ENCODE measurements around the gene ZBTB42. TPM values are rescaled to one million over a fixed set of nuclear protein-coding genes. Genes with fewer than 3 reads are reported as not detected.

The ZBTB42 gene
- total RNA-seq, 1 experiment from 2014 or later: 1.0 TPM

DNA sequence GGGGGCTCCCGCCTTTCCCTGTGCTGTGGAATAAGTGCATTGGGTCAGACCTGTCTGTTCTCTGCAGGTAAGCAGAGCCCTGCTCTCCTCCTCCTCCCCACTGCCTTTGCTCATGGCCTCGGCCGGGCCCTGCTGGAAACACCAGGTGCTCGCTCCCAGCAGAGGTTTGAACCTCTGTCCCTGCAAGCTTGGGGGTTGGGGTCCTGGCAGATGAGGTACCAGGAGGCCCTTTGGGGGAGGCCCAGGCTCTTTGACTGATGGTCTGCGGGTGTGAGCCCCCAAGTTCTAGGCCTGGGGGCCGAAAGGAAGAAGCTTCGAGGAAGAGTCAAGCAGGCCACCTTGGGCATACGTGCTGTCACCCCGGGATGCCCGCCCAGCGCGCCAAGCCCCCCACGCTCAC is 42.1 kb downstream of the ZBTB42 start:
- ChIA-PET POLR2A (no interaction called here), CTCF (interaction anchor here (0.6 to 0.8 kb wide), 3 partner anchors 40 to 243 kb away, joined by 3 to 4 read pairs (median 3); no protein-coding TSS in a partner anchor)
- Mint-ChIP-seq H3K27ac (ENCODE audit: low read depth, unreplicated experiment) (no peak overlapping the region), H3K36me3 (ENCODE audit: insufficient read depth, unreplicated experiment) (no peaks in the 10 kb centered on the region), H3K27me3 (ENCODE audit: insufficient read depth, unreplicated experiment) (peaks cover 53% of the 10 kb centered on the region), H3K4me1 (ENCODE audit: insufficient read depth, unreplicated experiment) (no peaks in the 10 kb centered on the region), H3K9me3 (ENCODE audit: unreplicated experiment) (peaks cover 6% of the 10 kb centered on the region), H3K4me3 (ENCODE audit: unreplicated experiment) (no peak overlapping the region)
- DNase-seq (ENCODE audit: unreplicated experiment): no peak
- TF ChIP-seq, protein P1, sequence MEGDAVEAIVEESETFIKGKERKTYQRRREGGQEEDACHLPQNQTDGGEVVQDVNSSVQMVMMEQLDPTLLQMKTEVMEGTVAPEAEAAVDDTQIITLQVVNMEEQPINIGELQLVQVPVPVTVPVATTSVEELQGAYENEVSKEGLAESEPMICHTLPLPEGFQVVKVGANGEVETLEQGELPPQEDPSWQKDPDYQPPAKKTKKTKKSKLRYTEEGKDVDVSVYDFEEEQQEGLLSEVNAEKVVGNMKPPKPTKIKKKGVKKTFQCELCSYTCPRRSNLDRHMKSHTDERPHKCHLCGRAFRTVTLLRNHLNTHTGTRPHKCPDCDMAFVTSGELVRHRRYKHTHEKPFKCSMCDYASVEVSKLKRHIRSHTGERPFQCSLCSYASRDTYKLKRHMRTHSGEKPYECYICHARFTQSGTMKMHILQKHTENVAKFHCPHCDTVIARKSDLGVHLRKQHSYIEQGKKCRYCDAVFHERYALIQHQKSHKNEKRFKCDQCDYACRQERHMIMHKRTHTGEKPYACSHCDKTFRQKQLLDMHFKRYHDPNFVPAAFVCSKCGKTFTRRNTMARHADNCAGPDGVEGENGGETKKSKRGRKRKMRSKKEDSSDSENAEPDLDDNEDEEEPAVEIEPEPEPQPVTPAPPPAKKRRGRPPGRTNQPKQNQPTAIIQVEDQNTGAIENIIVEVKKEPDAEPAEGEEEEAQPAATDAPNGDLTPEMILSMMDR (IDR thresholded peaks at IDR 0.05; ENCODE audit: unreplicated experiment): no peak
- BruUV-seq (replicated peaks): no TSS peak
- intact Hi-C loops (cut with micrococcal nuclease): no loop called here

DNA sequence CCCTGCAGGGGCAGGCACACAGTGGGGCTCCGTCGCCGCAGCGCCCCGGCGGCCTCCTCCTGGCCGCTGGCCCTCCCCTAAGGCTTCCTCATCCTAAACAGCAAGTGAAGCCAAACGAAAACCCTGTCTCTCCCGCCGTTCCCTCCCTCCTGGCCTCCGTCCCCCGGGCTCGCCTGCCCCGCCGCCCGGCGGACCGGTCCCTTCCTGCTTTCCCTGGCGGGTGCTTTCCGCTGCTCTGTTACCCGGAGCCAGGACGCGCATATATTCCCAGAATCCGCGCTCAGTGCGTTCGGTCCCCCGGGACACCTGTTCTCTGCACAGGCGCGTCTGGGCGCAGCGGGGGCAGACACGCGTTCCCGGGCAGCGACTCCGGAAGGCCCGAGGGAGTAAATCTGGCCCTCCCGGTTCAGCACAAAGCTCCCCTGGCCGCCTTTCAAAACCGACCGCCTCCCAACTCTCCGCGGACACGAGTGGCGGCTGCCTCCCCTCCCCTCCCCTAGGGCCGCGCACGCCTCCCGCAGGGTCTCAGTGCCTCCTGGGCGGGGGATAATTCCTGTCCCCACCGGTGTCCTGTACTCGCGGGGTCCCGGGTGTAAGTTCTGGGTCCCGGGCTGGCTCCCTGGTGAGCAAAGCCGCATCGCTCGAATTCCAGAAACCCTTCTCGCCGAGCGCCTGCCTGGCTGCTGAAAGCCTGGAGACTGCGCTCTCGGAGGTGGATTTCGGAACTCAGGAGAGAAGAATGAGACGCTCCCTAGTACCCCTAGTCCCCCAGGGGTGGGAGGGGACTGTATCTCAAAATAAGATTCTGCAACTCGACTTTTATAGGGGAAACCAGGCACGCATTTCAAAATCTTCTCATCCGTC is 42.8 kb downstream of the ZBTB42 start:
- no TSS peak for BruUV-seq (replicated peaks)
- Mint-ChIP-seq H3K36me3 (ENCODE audit: insufficient read depth, unreplicated experiment) (no peaks in the 10 kb centered on the region), H3K27me3 (ENCODE audit: insufficient read depth, unreplicated experiment) (peaks cover 53% of the 10 kb centered on the region), H3K4me3 (ENCODE audit: unreplicated experiment) (no peak overlapping the region), H3K9me3 (ENCODE audit: unreplicated experiment) (peaks cover 6% of the 10 kb centered on the region), H3K4me1 (ENCODE audit: insufficient read depth, unreplicated experiment) (no peaks in the 10 kb centered on the region), H3K27ac (ENCODE audit: low read depth, unreplicated experiment) (no peak overlapping the region)
- ChIA-PET POLR2A (interaction anchor here (1.5 kb wide), 1 partner anchor 9 kb away, joined by 4 read pairs; no protein-coding TSS in a partner anchor), CTCF (interaction anchor here (0.7 kb wide), 2 partner anchors 39 to 185 kb away, joined by 3 read pairs; no protein-coding TSS in a partner anchor)
- TF ChIP-seq, protein P1 (IDR thresholded peaks at IDR 0.05; ENCODE audit: unreplicated experiment): no peak
- intact Hi-C loops (cut with micrococcal nuclease): no loop called here
- no peak for DNase-seq (ENCODE audit: unreplicated experiment)

DNA sequence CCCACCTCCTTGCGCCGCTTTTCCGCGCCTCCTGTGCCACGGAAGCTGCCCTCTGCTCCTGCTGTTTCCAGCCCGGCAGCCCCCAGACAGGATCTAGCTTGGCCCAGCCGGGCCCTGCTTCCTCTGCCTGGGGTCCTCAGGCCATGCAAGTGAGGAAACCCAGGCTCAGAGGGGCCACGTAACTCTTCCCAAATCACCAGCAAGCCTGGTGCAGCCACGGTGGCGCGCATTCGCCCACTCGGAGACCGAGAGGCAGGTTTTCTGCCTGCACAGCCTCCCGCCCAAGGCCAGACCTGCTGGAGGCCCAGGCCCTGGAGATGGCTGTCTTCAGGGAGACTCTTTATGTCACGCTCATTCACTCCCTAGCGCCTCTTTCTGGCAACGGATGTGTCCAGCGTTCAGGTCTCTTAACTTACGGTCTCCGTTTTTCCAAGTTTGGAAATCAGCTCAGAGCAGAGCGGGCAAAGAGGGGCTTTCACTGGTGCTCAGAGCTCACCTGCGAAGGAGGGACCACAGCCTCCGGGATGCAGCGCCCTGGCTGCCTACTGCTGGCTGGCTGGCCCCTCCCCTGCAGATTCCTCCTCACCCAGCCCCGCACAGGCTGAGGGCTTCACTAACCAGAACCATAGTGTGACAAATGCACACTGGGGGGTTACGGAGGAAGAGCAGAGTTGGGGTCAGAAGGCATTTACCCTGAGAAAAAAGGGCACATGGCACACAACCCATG is 43.6 kb downstream of the ZBTB42 start:
- H3K27ac Mint-ChIP-seq (ENCODE audit: low read depth, unreplicated experiment): no peak overlapping the region
- no peak overlapping the region for H3K4me3 Mint-ChIP-seq (ENCODE audit: unreplicated experiment)
- intact Hi-C loops (cut with micrococcal nuclease): no loop called here
- ChIA-PET POLR2A (interaction anchor here (1.5 kb wide), 1 partner anchor 8 kb away, joined by 4 read pairs; no protein-coding TSS in a partner anchor), CTCF (interaction anchor here (0.6 to 0.7 kb wide), 2 partner anchors 18 to 185 kb away, joined by 3 read pairs; no protein-coding TSS in a partner anchor)
- DNase-seq (ENCODE audit: unreplicated experiment): no peak
- BruUV-seq (replicated peaks): no TSS peak
- peaks cover 6% of the 10 kb centered on the region for H3K9me3 Mint-ChIP-seq (ENCODE audit: unreplicated experiment)
- H3K4me1 Mint-ChIP-seq (ENCODE audit: insufficient read depth, unreplicated experiment): no peaks in the 10 kb centered on the region
- peaks cover 53% of the 10 kb centered on the region for H3K27me3 Mint-ChIP-seq (ENCODE audit: insufficient read depth, unreplicated experiment)
- no peaks in the 10 kb centered on the region for H3K36me3 Mint-ChIP-seq (ENCODE audit: insufficient read depth, unreplicated experiment)
- TF ChIP-seq, protein P1 (IDR thresholded peaks at IDR 0.05; ENCODE audit: unreplicated experiment): no peak

All from MCF 10A (cell line).